ENCODE results near the gene FHL2.

FHL2 gene, protein sequence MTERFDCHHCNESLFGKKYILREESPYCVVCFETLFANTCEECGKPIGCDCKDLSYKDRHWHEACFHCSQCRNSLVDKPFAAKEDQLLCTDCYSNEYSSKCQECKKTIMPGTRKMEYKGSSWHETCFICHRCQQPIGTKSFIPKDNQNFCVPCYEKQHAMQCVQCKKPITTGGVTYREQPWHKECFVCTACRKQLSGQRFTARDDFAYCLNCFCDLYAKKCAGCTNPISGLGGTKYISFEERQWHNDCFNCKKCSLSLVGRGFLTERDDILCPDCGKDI

DNA sequence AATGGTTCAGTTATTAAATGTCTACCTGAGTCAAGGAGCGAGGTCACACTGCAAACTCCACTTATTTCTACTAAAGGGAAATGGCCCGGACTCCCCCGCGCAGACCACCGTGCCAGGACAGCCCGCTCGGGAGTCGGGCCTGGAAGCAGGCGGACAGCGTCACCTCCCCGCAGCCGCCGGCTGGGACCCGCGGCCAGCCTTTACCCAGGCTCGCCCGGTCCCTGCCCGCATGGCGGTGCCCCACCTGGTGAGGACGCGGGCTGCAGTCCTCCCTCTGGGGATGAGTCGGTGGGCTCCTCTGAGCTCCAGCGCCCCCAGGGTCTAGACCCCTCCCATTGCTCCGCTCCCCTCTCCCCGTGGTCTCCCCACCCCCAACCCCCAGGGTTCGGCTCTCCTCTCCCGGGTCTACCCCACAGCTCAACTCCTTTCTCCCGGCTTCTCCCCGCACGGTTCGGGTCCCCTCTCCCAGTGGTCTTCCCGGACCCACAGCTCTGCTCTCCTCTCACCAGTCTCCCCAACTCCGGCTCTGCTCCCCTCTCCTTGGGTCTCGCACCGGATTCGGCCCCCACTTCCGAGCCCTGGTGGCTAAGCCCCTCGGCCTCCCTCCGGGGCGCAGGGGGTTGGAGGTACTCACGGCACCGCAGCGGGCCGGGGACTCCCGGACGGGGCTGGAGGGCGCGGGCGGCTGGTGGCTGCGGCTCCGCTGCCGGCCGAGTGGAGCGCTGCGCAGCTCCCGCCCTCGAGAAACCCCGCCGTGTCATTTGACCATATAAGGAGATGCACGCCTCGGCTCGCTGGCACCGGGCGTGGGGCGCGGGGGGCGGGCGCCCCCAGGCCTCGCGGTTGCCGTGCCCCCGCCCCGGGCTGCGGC is at the start of gene FHL2:
Gene FHL2, minus strand, starts transcription at position 716 of the 871 bp plus-strand sequence. CDS start 12,535 bp downstream, outside the sequence.
- DNase-seq (ENCODE audit: low spot score) (peak; percentile 73), FAIRE-seq (no peak)

DNA sequence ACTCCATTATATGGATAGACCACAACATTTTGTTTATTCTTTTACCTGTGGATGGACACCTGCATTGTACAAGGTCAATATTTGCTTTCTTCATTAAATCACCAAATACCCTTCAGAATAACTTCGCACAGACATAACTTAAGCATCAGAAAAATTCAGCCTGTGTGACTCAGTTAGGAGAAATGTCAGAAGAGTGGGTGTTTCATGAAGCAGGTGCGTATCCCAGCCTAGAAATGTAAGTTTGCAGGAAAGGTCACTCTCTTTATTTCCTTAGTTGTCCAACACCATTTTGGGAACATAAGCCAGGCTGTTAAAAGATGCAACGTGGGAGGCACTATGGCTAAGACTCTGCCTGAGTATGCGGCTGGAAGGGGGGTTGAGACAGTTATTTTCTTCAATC is 48.6 kb upstream of the FHL2 start:
- DNase-seq (ENCODE audit: low spot score): no peak
- no peak for FAIRE-seq

GRCh38 chr2:105446501-105446900 is 47.6 kb upstream of the FHL2 start:
- no peak for FAIRE-seq
- DNase-seq (ENCODE audit: low spot score): no peak

DNA sequence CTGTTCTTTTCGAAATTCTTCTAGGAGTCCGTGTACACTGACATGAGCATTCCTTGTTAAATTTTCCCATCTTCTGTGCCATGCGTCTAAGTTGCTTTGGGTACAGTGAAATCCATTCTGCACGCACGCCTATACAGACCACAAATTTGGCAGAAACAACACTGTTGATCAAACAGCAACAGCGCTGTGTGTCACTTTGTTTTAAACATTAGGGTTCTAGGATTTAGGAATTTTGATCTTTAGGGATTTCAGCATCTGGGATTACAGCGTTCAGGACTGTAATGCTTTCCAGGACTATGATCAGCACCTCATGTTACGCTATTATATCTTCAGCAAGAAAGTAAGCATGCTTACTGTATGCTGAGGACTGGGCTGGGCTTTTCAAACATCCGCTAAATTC is 47.1 kb upstream of the FHL2 start:
- FAIRE-seq (no peak), DNase-seq (ENCODE audit: low spot score) (no peak)

DNA sequence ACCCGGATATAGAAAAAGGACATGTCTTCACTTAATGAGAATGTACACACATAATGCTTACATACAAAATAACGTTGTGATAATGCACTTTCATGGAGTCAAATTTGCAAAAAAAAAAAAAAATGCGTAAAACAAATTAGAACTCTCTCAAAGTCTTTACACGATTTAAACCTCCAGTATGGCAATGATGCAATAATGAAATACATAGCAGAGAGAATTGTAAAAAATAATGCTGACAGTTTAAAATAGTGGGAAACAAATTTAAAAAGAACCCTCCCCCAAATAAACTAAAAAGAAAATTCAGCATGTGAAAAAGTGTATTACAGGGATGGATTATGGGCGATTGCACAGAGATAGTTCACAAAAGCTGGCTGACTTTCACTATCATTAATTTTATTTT is 46.6 kb upstream of the FHL2 start:
- FAIRE-seq: no peak
- no peak for DNase-seq (ENCODE audit: low spot score)

DNA sequence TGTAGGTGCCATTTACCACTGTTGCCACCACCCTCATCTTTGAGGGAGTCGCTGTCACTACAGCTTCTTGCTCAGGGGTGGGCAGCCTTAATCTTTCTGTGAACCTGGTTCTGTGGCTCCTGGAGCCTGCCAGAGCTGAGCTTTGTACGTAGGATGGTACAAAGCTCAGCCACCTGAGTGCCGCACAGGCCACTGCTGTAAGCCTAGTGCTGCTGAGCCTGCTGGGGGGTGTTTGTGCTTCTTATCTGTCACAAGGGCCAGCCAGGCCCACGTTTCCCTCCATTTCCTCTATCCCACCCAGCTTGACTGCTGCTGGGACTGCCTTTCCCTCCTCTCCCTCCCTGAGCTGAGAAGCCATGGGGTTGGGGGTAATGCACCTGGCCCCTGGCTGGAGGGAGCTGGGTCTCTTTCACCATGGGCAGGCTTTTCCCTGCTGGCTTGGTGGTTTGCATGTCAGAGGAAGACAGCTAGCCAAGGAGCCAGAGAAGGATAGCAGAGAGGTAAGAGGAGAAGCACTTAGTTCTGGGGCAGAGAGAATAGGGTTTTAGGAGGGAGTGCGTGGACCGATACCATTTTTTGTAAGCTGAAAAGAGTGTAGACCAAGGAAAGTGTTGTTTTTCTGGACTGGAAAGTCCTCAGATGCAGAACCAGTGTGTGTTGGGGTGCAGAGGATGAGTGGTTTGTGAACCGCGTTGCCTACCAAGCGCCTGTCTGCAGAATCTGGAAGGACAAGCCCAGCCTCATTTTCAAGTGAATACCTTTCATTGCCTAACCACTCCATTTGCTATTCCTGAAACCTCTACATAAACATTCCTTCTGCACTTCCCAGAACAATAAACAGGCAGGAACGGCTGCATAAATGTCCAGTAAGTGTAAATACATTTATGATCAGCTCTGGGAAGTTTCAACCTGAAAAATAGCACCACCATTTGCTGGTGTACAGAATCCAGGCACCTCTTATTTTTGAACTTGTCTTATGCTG is 45.1 kb upstream of the FHL2 start:
- DNase-seq (ENCODE audit: low spot score) (no peak), FAIRE-seq (no peak)

DNA sequence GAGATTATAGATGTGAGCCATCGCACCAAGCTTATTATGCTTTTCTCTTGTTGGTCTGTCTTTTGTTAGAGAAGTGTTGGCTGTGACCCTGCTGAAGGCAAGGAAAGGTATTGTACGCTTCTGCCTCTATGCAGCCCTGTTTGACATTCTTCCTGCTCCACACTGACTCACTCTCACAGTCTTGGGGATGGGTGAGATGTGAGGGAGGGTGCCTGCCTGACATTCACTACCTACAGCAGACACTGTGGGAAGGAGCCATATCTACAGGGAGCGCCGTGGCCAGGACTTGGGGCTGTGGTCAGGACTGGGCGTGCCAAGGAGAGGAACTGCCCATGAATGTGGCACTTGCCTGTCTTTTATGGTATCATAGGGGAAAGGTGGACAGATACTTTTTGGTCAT is 43.9 kb upstream of the FHL2 start:
- FAIRE-seq (no peak), DNase-seq (ENCODE audit: low spot score) (no peak)

DNA sequence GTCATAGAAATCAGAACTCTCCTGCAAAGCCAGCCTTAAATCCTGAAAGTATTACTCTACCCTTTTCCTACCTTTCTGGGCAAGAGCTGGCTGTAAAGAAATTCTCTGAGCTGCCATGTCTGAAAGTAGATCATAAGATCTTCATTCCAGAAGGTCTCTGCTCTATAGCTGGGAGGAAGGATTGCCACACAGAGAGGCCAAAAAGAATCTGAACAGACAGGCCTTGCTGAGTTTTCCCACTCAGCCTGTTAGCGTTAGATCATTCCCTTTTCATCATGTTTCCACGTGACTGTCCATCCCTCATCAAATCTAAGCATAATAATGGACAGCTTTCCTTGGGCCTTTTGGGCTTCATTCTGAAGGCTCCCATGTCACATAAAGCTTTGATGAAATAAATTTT is 43.2 kb upstream of the FHL2 start:
- FAIRE-seq (no peak), DNase-seq (ENCODE audit: low spot score) (no peak)

DNA sequence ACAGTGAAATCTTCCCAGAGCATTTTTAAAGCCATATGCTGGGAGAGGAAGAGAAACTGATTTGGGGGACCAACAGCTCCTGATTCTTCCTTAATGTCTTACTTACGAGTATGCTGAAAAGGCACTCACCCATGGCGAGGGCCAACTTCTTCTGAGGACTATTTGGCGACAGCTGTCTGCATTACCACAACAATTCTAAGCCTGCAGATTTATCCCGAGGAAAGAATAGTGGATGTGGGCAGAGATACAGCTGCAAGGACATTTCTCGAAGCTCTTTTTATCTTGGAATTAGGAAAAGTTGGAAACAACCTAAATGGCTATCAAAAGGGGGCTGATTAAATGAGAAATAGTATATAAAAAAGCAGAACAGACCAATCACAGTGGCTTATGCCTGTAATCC is 40.3 kb upstream of the FHL2 start:
- FAIRE-seq: no peak

GRCh38 chr2:105438104-105438929 is 39.5 kb upstream of the FHL2 start:
- DNase-seq (ENCODE audit: low spot score) (no peak), FAIRE-seq (no peak)

More for the DNA sequence above, 40.3 kb upstream of the FHL2 start:
- no peak for DNase-seq (ENCODE audit: low spot score)

GRCh38 chr2:105437708-105438103 is 38.9 kb upstream of the FHL2 start:
- DNase-seq (ENCODE audit: low spot score) (no peak), FAIRE-seq (no peak)

DNA sequence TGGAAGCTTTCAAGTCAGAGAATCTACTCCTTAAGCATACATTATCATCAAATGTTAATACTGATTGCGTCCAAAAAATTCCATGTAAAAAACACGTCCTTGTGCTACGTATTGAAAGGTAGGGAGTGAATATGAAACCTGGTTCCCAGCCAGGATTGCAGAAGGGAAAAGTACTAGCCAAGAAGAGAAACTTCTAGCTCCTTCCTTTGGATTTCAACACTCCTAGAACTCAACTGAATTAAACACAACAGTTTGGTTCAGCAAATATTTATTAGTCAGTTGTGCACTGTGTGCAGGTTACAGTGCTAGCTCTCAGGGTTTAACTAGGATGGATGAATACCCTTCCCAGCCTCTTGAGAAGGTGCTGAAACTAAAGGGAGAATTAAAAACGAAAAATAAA is 33.9 kb upstream of the FHL2 start:
- DNase-seq (ENCODE audit: low spot score) (no peak), FAIRE-seq (no peak)

- no peak for DNase-seq (ENCODE audit: low spot score)
- no peak for FAIRE-seq
Measured at GRCh38 chr2:105432044-105432399, 33.2 kb upstream of the FHL2 start.

DNA sequence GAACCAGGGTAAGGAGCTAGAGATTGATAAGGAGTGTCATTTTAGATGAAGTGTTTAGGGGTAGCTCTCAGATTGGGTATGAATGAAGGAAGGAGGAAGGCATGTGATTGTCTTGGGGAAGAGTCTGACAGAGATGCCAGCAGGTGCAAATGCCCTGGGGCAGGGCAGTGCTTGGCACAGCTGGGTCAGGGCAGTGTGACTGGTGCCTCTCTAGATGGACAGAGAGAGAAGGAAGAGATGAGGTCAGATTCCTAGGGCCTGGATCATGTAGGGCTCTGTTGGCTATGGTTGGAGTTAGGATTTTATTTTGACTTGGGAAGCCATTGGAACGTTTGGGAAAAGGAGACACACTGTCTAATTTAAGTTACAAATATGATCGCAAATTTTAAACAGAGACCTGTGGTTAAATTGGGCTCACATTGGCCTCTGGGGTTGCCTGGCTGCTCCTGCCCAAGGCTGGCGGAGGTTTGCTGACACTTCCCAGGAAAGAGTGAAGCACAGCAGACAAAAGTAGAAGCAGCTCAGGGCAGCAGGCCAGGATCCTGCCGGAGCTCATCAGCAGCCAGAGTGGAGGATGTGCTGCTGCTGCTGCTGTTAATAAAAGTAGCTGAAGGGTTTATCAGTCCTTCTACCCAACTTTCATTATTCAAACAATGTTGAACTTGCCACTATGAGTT is 32.7 kb upstream of the FHL2 start:
- DNase-seq (ENCODE audit: low spot score): no peak
- FAIRE-seq: no peak

DNA sequence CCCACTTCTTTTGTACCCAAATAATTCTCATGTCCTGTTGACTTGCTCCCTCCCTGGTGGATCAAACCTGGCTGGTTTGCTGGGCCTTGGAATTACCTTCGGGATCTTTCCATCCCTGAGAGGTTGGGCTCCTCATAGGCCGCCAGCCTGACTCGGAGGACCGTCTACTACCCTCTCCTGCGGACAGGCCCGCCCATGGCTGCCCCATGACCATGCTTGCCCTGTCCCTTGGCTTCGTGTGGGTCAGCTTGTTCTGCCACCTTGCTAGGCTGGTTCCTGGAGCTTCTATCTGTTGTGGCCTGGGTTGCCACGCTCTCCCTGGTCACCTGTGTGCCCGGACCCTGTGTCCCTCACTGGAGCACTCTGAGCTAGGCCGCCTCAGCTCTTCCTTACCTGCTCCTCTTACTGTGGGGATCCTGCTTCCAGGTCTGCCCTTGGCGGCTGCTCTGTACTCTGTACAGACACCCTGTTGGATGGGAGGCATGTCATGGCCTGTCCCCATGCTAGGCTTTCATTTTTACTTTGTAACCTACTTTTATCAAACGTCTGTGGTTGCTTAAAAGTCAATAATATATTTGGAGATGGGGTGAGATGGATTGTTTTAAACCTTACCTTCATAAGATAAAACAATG is 29.7 kb upstream of the FHL2 start:
- DNase-seq (ENCODE audit: low spot score): no peak
- FAIRE-seq: no peak

- DNase-seq (ENCODE audit: low spot score): no peak
Measured at GRCh38 chr2:105427485-105427884, 28.6 kb upstream of the FHL2 start.

GRCh38 chr2:105426626-105427292 is 27.9 kb upstream of the FHL2 start:
- DNase-seq (ENCODE audit: low spot score): no peak

More at GRCh38 chr2:105427485-105427884, 28.6 kb upstream of the FHL2 start:
- no peak for FAIRE-seq

GRCh38 chr2:105425936-105426625 is 27.2 kb upstream of the FHL2 start:
- no peak for FAIRE-seq
- no peak for DNase-seq (ENCODE audit: low spot score)

More at GRCh38 chr2:105426626-105427292, 27.9 kb upstream of the FHL2 start:
- no peak for FAIRE-seq
